ENCODE results near the gene LIMK2.

The LIMK2 gene

GRCh38 chr22:31206896-31207687 lies 5.0 kb upstream of the LIMK2 start:
- no peak for TF ChIP-seq CTCF (conservative IDR thresholded peaks at IDR 0.05; ENCODE audit: low read depth, low read length)

GRCh38 chr22:31210556-31211421 lies 1.3 kb upstream of the LIMK2 start:
- no peak for DNase-seq (ENCODE audit: low read depth)
- no peak for TF ChIP-seq CTCF (conservative IDR thresholded peaks at IDR 0.05; ENCODE audit: low read depth, low read length)
- H3K4me3 ChIP-seq (ENCODE audit: low read length): no peak overlapping the region

More at GRCh38 chr22:31206896-31207687, 5.0 kb upstream of the LIMK2 start:
- DNase-seq (ENCODE audit: low read depth): no peak
- no peak overlapping the region for H3K4me3 ChIP-seq (ENCODE audit: low read length)

- no peak for DNase-seq (ENCODE audit: low read depth)
- H3K4me3 ChIP-seq (ENCODE audit: low read length): peak overlapping the region; percentile 26
- TF ChIP-seq CTCF (conservative IDR thresholded peaks at IDR 0.05; ENCODE audit: low read depth, low read length): no peak
Observed at GRCh38 chr22:31211482-31211861, 626 bp upstream of the LIMK2 start.

- H3K4me3 ChIP-seq (ENCODE audit: low read length): peak overlapping the region; percentile 94
- no peak for DNase-seq (ENCODE audit: low read depth)
- no peak for TF ChIP-seq CTCF (conservative IDR thresholded peaks at IDR 0.05; ENCODE audit: low read depth, low read length)
Observed at GRCh38 chr22:31212783-31213629, 908 bp downstream of the LIMK2 start.

- H3K4me3 ChIP-seq (ENCODE audit: low read length): no peak overlapping the region
- no peak for DNase-seq (ENCODE audit: low read depth)
- TF ChIP-seq CTCF (conservative IDR thresholded peaks at IDR 0.05; ENCODE audit: low read depth, low read length): no peak
Observed at GRCh38 chr22:31215018-31215535, 3.0 kb downstream of the LIMK2 start.

GRCh38 chr22:31218565-31219262 lies 6.6 kb downstream of the LIMK2 start:
- TF ChIP-seq CTCF (conservative IDR thresholded peaks at IDR 0.05; ENCODE audit: low read depth, low read length): no peak
- no peak for DNase-seq (ENCODE audit: low read depth)
- H3K4me3 ChIP-seq (ENCODE audit: low read length): no peak overlapping the region
